ENCODE results near the gene SLC14A1. TPM values are rescaled to one million over a fixed set of nuclear protein-coding genes. Genes with fewer than 3 reads are reported as not detected.
"Not testable (repeated sequence)": the region's sequence is repeated elsewhere in the genome, so short reads cannot be mapped to it uniquely, and the experiment has no call there.

Gene SLC14A1
- polyA plus RNA-seq, 10 donors: 0.93 to 4.4 (median 1.8) TPM

GRCh38 chr18:45755934-45756333, 32.0 kb downstream of the SLC14A1 start:
- DNase-seq: peak; percentile 37 to 55 (median 39)

GRCh38 chr18:45757005-45757404, 33.0 kb downstream of the SLC14A1 start:
- no peak for DNase-seq

GRCh38 chr18:45757644-45758043, 33.7 kb downstream of the SLC14A1 start:
- DNase-seq: not testable (repeated sequence)

- no peak for DNase-seq
These were observed 36.6 kb downstream of the SLC14A1 start for GRCh38 chr18:45760462-45761036.

GRCh38 chr18:45761512-45762114, 37.6 kb downstream of the SLC14A1 start:
- DNase-seq: no peak

GRCh38 chr18:45764000-45764686, 40.2 kb downstream of the SLC14A1 start:
- peak in 1 of 3 donors; percentile 33 for DNase-seq

GRCh38 chr18:45765796-45766195, 41.8 kb downstream of the SLC14A1 start:
- DNase-seq: no peak

- DNase-seq: no peak
These were observed 47.9 kb downstream of the SLC14A1 start for GRCh38 chr18:45771587-45772480.

GRCh38 chr18:45774065-45774521, 50.1 kb downstream of the SLC14A1 start:
- DNase-seq: no peak

- peak; percentile 74 to 95 (median 86) for DNase-seq
These were observed 51.3 kb downstream of the SLC14A1 start for GRCh38 chr18:45775241-45775676.

GRCh38 chr18:45775743-45776142, 51.8 kb downstream of the SLC14A1 start:
- no peak for DNase-seq

- peak in 1 of 3 donors; percentile 84 for DNase-seq
These were observed 53.4 kb downstream of the SLC14A1 start for GRCh38 chr18:45777393-45777792.

- DNase-seq: peak in 1 of 3 donors; percentile 22
These were observed 56.6 kb downstream of the SLC14A1 start for GRCh38 chr18:45780568-45780967.

- DNase-seq: no peak
These were observed 58.7 kb downstream of the SLC14A1 start for GRCh38 chr18:45782662-45783061.

- peak in 1 of 3 donors; percentile 67 for DNase-seq
These were observed 59.4 kb downstream of the SLC14A1 start for GRCh38 chr18:45783097-45784075.

- DNase-seq: peak in 2 of 3 donors; percentile 13 to 53
These were observed 61.2 kb downstream of the SLC14A1 start for GRCh38 chr18:45785134-45785533.

GRCh38 chr18:45786941-45787340, 63.0 kb downstream of the SLC14A1 start:
- no peak for DNase-seq

GRCh38 chr18:45787346-45787745, 63.4 kb downstream of the SLC14A1 start:
- DNase-seq: no peak

GRCh38 chr18:45788861-45789260, 64.9 kb downstream of the SLC14A1 start:
- no peak for DNase-seq

- no peak for DNase-seq
These were observed 68.7 kb downstream of the SLC14A1 start for GRCh38 chr18:45792506-45793263.

Measured in muscle of back (tissue), 11 donors.